Nephron (organoid): ENCODE measurements around the gene TAF4.

Experiments
- H3K27ac Mint-ChIP-seq, 3 experiments: 2 replicates each; pipeline ENCODE4 v1.8.0; 2020; ENCODE audit warnings: mixed read lengths in 3 of 3, mild to moderate bottlenecking in 2 of 3, moderate library complexity in 1 of 3
- H3K27me3 Mint-ChIP-seq: 2 replicates; pipeline ENCODE4 v1.8.0; 2021; ENCODE audit warnings: low read depth, mild to moderate bottlenecking, moderate library complexity, mixed read lengths
- H3K36me3 Mint-ChIP-seq: 2 replicates; pipeline ENCODE4 v1.8.0; 2020; ENCODE audit warnings: low read depth, mixed read lengths
- H3K4me1 Mint-ChIP-seq: 2 replicates; pipeline ENCODE4 v1.8.0; 2020; ENCODE audit warnings: mixed read lengths
- H3K4me3 Mint-ChIP-seq, 3 experiments: 2 replicates each; pipeline ENCODE4 v1.8.0; 2020; ENCODE audit warnings: mild to moderate bottlenecking in 3 of 3, mixed read lengths in 3 of 3, moderate library complexity in 2 of 3
- H3K9me3 Mint-ChIP-seq: 2 replicates; pipeline ENCODE4 v1.8.0; 2020; ENCODE audit warnings: mixed read lengths
- TF ChIP-seq, protein P1 (sequence below), 3 experiments: fragments of 200-600 bp; sonication (generic); IDR thresholded peaks; one replicate each; pipeline ENCODE4 v1.5.0; 2021; ENCODE audit warnings: antibody characterized with exemption in 3 of 3; ENCODE audit not compliant: unreplicated experiment in 3 of 3

Gene TAF4

DNA sequence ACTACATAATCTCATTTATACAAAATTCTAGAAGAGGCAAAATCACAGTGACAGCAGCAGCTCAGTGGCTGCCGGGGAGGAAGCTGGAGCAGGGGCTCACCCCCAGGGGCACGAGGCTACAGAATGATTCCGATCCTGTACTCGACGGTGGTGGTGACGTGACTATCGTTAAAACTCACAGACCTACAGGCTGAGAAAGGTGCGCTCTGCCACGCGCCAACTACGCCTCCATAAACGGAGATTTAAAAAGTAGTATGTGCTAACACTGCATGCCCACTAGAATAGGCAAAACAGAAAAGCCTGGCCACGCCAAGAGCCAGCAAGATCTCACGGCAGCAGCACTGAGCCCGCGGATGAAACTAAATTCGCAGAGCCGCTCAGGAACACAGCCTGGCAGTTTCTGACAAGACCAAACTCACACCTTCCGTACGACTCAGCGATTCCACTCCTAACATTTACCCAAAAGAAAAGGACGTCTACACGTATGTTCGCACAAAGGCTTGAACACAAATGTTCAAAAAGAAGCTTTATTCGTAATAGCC lies 25.2 kb downstream of the TAF4 start:
- H3K36me3 Mint-ChIP-seq: peaks cover 28% of the 10 kb centered on the region
- no peaks in the 10 kb centered on the region for H3K27me3 Mint-ChIP-seq

DNA sequence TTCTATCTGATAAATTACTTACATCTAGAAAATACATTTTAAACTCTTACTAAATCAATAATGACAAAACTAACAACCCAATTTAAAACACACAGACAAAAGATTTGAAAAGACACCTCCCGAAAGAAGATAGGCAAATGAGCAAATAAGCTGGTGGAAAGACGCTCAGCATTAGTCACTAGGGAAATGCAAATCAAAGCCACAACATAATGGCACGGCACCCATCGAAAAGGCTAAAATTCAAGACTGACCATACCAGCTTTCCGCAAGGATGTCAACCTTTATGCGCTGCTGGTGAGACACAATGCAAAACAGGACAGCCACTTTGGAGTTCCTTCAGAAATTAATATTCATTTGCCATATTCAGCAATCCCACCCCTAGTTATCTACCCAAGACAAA lies 25.9 kb downstream of the TAF4 start:
- Mint-ChIP-seq H3K9me3 (peaks cover 20% of the 10 kb centered on the region), H3K27ac (no peak overlapping the region), H3K36me3 (peaks cover 30% of the 10 kb centered on the region), H3K4me1 (peaks cover 5% of the 10 kb centered on the region), H3K4me3 (no peak overlapping the region), H3K27me3 (no peaks in the 10 kb centered on the region)
- TF ChIP-seq, protein P1, sequence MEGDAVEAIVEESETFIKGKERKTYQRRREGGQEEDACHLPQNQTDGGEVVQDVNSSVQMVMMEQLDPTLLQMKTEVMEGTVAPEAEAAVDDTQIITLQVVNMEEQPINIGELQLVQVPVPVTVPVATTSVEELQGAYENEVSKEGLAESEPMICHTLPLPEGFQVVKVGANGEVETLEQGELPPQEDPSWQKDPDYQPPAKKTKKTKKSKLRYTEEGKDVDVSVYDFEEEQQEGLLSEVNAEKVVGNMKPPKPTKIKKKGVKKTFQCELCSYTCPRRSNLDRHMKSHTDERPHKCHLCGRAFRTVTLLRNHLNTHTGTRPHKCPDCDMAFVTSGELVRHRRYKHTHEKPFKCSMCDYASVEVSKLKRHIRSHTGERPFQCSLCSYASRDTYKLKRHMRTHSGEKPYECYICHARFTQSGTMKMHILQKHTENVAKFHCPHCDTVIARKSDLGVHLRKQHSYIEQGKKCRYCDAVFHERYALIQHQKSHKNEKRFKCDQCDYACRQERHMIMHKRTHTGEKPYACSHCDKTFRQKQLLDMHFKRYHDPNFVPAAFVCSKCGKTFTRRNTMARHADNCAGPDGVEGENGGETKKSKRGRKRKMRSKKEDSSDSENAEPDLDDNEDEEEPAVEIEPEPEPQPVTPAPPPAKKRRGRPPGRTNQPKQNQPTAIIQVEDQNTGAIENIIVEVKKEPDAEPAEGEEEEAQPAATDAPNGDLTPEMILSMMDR (IDR thresholded peaks at IDR 0.05; ENCODE audit: unreplicated experiment in 3 of 3): no peak

More for the DNA sequence above, 25.2 kb downstream of the TAF4 start:
- no peak overlapping the region for H3K4me3 Mint-ChIP-seq
- peaks cover 5% of the 10 kb centered on the region for H3K4me1 Mint-ChIP-seq
- TF ChIP-seq, protein P1 (IDR thresholded peaks at IDR 0.05; ENCODE audit: unreplicated experiment in 3 of 3): no peak
- H3K9me3 Mint-ChIP-seq: peaks cover 15% of the 10 kb centered on the region
- no peak overlapping the region for H3K27ac Mint-ChIP-seq

DNA sequence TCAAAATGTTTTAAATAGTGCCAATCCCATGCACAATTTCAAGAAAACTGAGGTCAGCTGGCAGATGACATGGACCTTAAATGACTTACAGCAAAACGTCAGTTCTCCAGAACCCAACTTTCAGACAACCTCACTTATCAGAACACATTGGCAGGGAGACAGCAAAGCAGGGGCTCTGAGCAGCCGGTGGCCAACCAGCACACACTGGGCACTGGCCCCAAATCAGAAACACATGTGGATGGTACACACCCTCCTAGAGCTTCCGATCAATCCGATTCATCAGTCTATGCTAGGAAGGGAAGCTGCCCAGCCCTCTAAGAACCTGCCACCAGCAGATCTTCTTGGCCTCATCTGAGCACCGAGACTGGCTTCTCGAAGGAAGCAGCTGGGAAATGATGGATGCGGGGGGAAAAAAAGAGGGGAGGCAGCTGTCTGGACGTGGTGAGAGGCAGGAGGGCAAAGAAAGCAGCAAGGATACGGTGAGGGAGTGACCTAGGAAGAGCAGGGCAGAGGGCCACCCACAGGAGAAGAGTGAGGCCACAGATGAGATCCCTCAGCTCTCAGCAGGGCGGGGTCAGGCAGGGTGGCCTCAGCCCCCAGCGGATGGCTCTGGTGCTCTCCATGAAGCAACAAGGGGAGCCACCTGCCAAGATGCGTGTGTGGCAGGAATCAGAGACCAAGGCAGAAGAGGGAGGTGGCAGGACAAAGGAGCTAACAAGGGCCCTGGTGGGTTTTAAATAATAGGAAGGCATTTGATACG lies 32.9 kb downstream of the TAF4 start:
- peaks cover 20% of the 10 kb centered on the region for H3K9me3 Mint-ChIP-seq
- no peak overlapping the region for H3K4me3 Mint-ChIP-seq
- no peak overlapping the region for H3K27ac Mint-ChIP-seq
- peaks cover 21% of the 10 kb centered on the region for H3K36me3 Mint-ChIP-seq
- TF ChIP-seq, protein P1 (IDR thresholded peaks at IDR 0.05; ENCODE audit: unreplicated experiment in 3 of 3): no peak
- H3K27me3 Mint-ChIP-seq: peaks cover 4% of the 10 kb centered on the region
- H3K4me1 Mint-ChIP-seq: peaks cover 8% of the 10 kb centered on the region

DNA sequence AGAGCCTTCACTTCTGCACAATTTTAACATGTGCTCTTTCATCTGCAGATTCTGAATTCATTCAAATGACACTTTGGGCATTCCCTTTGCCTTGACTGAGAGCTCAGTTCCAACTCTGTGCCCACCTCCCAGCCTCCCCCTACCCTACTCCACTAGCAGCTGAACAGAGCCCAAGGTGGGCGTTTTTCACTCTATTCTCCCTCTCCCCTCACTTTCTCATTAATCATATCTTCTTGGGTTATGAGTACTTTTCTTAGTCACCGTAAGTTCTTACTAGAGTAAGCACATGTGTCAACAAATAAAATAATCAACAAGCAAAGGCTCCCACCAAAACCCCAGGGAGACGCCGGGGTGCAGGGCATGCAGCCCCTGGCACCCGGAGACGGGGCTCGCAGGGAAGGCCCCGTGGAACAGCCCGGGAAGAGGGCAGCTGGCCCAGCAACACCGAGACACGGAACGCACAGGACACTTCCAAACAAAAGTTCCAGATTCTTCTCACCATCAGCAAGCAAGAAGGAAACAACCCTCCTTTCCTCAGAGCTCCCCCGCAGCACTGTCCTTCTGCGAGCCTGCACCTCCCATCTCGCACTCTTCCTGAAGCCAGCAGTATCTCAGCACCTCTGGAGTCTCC lies 34.1 kb downstream of the TAF4 start:
- Mint-ChIP-seq H3K9me3 (peaks cover 10% of the 10 kb centered on the region), H3K4me1 (peaks cover 20% of the 10 kb centered on the region), H3K27me3 (peaks cover 4% of the 10 kb centered on the region), H3K27ac (peak overlapping the region in 1 of 3 experiments; percentile 76), H3K36me3 (peaks cover 9% of the 10 kb centered on the region), H3K4me3 (no peak overlapping the region)
- TF ChIP-seq, protein P1 (IDR thresholded peaks at IDR 0.05; ENCODE audit: unreplicated experiment in 3 of 3): no peak

DNA sequence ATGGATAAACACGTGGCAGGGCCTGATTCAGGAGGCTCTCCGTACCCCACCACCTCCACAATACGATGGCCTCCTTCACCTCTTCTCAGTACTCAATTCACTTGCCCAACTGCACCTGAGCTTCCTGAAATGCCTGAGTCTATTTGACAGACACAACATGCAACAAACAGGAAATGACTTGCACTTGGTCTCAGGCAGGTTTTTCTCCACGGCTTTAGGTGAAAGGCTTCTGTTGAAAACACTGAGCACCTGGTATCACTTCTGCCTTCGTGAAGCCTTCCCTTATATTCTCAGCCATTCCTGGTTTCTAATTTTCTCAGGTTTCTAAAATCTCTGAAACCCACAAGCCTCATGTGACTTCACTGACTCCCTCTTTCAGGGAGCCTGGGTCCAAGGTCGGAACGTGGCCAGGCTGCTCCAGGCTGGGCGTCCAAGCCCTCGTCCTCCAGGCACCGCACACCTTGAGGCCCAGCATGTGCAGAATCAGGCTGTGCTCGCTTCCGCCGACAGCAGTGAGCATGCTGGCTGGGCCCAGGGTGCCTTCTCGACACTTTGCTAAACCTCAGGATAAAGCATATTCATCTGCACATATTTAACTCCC lies 34.7 kb downstream of the TAF4 start:
- Mint-ChIP-seq H3K27me3 (peaks cover 4% of the 10 kb centered on the region), H3K4me1 (peaks cover 26% of the 10 kb centered on the region), H3K36me3 (peaks cover 4% of the 10 kb centered on the region), H3K4me3 (no peak overlapping the region), H3K9me3 (peaks cover 8% of the 10 kb centered on the region), H3K27ac (peak overlapping the region in 1 of 3 experiments; percentile 76)
- TF ChIP-seq, protein P1 (IDR thresholded peaks at IDR 0.05; ENCODE audit: unreplicated experiment in 3 of 3): no peak
